ENCODE measurements around the gene VDR. TPM values are rescaled to one million over a fixed set of nuclear protein-coding genes. Genes with fewer than 3 reads are reported as not detected.
"Not testable (repeated sequence)": the region's sequence is repeated elsewhere in the genome, so short reads cannot be mapped to it uniquely, and the experiment has no call there.

VDR gene
- total RNA-seq, 1 donor from 2014 or later: 0.26 TPM

DNA sequence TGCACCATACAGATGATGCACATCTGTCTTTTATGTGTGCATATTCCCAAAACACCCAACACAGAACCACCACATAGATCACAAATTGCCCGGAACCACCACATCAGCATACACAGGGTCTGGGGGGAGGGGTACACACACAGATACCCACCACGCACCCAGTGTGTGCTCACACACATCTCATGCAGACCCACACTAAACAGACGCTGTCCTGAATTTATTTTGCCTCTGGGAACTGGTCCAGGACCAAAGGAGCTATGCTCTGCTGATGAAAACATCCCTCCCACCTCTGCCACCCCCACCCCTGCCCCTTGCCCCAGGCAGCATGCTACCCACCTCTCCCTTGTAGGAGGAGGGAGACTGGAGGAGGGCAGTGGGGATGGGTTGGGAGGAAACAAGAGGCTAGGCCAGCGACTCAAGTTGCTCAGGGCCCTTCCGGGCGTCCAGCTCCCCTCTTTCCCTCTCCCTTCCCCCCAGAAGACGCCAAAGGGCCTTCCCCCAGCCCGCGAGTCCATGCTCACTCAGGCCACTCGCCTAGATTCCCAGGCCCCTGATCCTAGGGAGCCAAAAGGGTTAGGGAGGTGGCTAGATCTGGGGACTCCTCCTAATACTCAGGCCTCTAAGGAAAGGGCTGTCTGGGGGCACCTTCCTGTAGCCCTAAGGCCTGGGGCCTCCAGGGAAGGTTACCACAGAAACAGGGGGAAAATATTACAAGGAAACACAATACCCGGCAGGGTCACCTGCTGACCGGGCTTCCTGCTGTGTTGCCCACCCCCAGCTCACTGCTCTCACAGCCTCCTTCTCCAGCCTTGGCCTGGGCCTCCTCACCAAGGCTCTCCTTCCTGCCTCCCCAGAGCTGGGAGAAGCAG is 88.2 kb downstream of the VDR start:
- peak; percentile 78 for DNase-seq (ENCODE audit: low read depth, low spot score)

DNA sequence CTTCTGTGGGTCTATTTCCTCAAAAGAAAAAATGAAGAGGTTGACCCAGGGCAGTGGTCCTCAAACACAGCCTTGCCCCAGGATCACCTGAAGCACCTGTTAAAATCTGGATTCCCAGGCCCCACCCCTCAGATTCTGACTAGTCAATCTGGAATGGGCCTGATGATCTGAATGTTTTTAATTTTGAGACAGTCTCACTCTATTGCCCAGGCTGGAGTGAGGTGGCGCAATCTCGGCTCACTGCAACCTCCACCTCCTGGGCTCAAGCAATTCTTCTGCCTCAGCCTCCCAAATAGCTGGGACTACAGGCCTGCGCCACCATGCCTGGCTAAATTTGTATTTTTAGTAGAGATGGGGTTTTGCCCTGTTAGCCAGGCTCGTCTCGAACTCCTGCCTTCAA is 89.3 kb downstream of the VDR start:
- not testable (repeated sequence) for DNase-seq (ENCODE audit: low read depth, low spot score)

DNA sequence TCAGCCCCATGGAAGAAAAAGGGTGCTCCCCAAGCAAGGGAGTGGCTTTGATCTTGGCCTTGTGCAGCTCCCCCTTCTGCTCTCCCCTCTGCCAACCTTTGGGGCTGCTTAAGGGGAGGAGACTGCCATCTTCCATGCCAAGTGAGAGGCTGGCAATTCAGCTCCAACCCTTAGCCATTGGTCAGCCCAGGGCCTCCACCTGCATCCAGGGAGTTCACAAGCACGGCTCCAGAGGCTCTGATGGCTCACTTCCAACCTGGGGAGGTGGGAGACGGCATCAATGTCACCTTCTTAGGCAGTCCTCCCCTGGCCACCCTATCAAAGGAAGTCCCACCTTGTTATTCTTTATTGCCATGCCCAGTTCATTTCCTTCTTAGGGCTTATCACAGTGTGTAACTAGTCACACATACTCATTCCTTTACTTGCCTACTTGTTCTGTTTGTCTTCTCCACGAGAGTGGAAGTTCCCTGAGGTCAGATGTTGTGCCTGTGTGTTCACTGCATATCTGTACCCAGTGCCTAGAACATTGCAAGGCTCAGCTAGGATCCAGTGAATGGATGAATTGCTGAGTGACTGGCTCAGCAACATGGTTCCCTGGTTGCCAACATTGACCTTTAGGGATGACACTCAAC is 90.1 kb downstream of the VDR start:
- no peak for DNase-seq (ENCODE audit: low read depth, low spot score)

DNA sequence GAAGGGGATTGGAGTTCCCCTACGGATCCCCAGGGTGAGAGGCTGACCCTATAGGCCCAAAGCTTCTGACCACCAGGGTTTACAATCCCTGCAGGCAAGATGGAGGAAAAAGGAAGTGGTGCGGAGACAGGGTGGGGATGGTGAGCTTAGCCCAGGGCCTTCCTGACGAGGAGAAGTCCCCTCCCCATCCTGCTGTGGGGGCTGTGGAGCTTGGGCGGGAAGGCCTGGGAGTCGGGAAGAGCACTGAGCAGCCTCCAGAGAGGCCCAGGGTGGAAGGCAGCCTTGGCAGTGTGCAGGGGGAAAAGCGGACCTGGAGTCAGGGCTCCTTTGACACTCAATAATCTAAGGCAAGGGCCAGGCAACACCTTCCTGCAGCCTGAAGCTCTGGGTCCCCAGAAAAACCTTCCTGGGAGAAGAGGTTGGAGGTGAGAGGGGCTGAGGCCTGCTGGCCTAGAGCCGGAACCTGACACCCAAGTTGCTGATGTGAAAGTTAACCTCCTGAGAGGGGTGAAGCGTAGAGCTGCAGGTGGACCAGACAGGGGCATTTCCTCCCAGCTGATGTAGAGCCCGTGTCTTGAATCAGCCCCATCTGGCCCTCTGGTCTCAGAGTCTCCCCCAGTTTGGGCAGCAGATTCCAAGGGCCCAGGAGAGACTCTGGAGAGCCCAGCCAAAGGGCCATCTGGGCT is 91.1 kb downstream of the VDR start:
- no peak for DNase-seq (ENCODE audit: low read depth, low spot score)

- DNase-seq (ENCODE audit: low read depth, low spot score): no peak
Measured at GRCh38 chr12:47812797-47813510, 91.8 kb downstream of the VDR start.

DNA sequence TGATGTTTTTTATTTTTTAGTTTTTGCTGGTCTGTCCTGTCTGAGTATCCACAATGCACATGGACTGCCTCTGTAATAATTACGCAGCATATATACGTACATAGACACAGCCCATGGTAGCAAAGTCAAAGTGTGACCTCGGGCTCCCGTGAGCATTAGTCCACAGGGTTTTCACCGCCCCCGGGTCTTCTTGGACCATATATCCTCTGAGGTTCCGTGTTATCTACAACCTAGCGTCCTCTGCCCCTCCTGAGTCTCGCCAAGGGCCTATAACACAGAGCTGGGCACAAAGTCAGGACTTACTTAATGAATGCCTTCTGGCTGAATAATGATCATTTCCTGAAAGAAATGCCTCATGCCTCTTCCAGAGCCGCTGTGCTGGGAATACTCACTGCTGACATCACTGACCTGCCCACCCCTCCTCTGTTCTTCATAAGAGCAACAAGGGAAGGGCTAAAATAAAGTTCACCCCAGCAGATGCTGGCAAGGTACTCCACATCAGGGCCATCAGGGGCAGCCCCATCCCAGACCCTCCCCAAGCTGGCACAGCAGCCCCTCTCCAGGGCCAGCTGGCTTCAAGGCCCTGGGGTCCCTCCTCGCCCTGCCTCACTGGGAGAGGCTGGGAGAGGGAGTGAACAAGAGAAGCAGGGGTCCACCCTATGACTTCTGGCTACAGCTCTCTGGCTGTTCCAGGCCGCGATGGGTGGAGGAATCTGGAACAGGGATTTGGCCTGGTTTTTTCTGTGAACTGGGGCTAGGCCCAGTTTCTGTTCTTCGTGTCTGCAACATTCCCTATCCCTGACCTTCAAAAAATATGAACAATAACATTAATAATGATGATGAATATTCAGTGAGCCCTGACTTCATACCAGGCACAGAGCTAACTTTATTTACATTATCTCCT is 93.0 kb downstream of the VDR start:
- no peak for DNase-seq (ENCODE audit: low read depth, low spot score)

GRCh38 chr12:47811072-47811396 is 93.8 kb downstream of the VDR start:
- no peak for DNase-seq (ENCODE audit: low read depth, low spot score)

- not testable (repeated sequence) for DNase-seq (ENCODE audit: low read depth, low spot score)
Measured at GRCh38 chr12:47809518-47809917, 95.3 kb downstream of the VDR start.

GRCh38 chr12:47808574-47809365 is 96.0 kb downstream of the VDR start:
- DNase-seq (ENCODE audit: low read depth, low spot score): no peak

DNA sequence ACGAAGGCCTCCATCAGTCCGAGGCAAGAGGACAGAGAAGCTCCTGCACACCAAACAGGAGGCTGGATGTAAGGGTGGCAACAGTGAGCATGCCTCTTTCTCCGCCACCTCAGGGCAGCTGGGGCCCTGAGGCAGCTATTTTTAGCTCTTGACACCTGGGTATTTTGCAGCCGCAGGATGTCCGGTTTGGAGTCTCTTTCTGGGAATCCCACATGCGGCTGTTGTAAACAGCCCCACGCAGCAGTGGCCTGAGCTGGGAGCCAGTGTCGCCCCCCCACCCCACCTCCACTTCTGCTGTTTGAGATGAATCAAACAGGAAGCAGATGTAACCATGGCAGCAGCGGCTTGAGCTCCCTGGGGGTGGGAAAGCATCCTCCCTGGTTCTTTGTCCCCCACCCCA is 96.7 kb downstream of the VDR start:
- DNase-seq (ENCODE audit: low read depth, low spot score): no peak

- DNase-seq (ENCODE audit: low read depth, low spot score): no peak
Measured at GRCh38 chr12:47807338-47807737, 97.5 kb downstream of the VDR start.

GRCh38 chr12:47805417-47805816 is 99.4 kb downstream of the VDR start:
- DNase-seq (ENCODE audit: low read depth, low spot score): no peak

DNA sequence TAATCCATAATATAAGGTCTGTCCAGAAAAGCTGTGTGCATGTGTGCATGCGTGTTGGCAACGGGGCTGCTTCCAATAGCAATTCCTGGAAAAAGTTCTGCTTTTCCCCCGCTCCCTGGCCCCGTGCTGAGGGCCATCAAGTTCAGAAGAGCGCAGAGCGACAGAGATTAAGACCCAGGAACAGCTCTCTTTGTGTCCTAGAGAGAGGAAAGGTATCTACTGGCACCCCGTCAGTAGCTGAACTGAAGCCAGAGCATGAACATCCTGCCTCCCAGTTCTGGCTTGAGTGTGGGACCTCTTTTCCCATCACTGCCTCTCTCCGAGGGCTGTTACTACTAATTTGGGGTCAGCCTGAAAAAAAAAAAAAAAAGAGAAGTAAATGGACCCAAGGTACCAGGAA is 100.6 kb downstream of the VDR start:
- DNase-seq (ENCODE audit: low read depth, low spot score): no peak

DNA sequence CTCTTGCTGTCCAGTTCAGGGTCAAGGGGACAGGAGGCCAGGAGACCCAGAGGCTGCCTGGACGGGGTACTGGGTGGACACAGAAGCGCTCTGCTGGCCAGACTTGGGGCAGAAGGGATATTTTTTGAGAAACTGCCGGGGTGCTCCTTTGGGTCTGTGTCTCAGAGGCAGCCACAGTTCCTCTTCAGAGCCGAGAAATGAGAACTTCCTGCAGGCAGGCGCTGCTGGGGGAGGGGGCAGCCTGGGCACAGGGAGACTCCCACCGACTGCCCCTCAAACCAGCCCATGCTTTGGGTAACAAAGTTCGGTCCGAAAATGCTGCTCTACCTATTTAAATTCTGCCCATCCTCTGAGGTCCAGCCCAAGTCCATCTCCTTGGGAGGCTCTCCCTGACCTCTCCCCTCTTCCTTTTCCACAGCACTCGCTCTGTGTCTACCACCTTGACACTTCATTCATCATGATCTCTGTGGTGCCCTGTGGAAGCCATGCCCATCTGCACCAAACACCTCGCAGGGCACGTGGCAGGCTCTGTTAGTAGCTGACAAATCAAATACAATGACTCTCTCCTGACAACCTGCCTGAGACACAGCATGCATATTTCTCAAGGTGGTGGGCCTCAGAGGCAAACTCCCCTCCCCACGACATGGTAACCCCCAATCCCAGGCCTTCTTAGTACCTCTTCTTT is 101.5 kb downstream of the VDR start:
- no peak for DNase-seq (ENCODE audit: low read depth, low spot score)

DNA sequence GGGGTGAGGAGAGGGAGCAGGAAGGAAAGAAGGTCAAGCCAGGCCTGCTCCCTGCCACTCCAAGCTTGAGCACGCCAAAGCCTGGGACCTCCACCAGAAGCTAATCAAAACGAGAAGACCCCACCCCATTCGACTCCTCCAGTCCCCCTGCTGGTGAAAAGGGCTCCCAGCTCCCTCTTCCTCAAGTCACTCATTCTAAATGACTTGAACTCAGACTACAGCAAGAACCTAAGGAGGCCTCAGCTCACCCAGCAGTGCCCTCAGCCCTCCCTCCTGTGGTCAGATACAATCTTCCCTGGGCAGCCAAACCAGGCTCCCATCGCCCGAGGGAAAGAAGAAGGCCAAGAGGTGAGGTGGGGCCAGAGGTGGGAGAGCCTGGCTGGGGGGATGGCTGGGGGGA is 102.5 kb downstream of the VDR start:
- DNase-seq (ENCODE audit: low read depth, low spot score): no peak

DNA sequence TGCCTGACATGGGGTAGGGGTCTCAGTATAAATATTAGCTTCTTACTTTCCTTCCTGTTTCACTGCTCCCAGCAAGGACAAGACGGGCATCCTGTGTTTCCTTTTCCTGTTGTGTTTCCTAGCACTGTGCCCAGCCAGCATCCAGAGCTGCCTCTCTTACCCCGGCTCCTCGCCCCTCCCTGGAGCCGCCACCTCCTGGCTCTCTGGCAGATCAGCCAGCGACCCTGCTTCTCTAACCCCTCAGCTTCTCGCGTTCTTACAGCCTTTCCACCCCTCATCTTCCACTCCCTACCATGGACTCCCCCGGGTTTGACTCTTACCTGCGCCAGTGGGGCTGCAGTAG is 102.9 kb downstream of the VDR start:
- no peak for DNase-seq (ENCODE audit: low read depth, low spot score)

DNA sequence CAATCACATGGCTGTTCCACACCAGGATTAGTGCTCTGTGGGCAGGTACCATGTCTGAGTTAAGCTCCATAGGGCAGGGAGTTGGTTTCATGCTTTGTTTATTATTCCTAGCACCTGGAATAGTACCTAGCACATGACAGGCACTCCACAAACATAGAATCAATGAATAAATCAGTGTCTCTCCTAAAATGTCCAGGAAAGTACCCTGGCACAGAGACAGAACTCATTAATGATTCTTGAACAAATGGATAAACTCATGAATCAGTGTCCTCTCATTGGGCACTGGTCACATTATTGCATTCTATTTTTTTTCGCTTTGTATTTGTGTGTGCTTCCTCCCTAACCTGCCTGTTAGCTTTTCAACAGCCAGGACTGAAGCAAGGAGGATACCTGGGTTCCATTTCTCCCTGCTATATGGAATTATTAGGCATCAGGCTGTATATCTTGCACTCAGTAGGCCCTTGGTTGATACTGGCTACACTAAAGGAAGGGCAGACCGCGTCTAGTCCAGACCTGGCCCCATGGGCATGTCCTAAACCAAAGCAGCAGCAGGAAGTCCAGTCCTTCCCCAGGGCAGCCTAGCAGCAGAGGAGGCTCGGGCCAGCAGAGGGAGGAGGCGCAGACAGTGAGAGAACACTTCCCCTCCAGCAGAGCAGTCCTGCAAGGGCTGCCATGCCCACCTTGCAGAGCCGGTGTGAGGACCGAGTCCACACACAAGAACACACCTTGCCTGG is 103.5 kb downstream of the VDR start:
- DNase-seq (ENCODE audit: low read depth, low spot score): no peak

GRCh38 chr12:47800582-47800981 is 104.2 kb downstream of the VDR start:
- no peak for DNase-seq (ENCODE audit: low read depth, low spot score)

Data from pulmonary artery endothelial cell (primary cell).